NT2/D1 (cell line): ENCODE measurements around the gene NBPF6.

ENCODE experiments used
- DNase-seq: peaks from one replicate; pipeline ENCODE4 v3.0.0-alpha.2; 2011; ENCODE audit warnings: low read depth, low spot score
- H3K27me3 ChIP-seq: 2 replicates; pipeline ENCODE4 v1.6.0; 2011; ENCODE audit warnings: mild to moderate bottlenecking; ENCODE audit not compliant: insufficient read length, insufficient read depth
- H3K36me3 ChIP-seq: 2 replicates; pipeline ENCODE4 v1.6.1; 2011; ENCODE audit warnings: mild to moderate bottlenecking, low read length, mixed read lengths; ENCODE audit not compliant: insufficient read depth, insufficient read length
- H3K4me1 ChIP-seq: 2 replicates; pipeline ENCODE4 v1.5.1; 2011; ENCODE audit not compliant: insufficient read depth, insufficient read length
- H3K4me3 ChIP-seq: 2 replicates; pipeline ENCODE4 v1.5.1; 2011; ENCODE audit warnings: low read depth; ENCODE audit not compliant: insufficient read length
- H3K9ac ChIP-seq: 2 replicates; pipeline ENCODE4 v1.6.0; 2011; ENCODE audit warnings: low read depth; ENCODE audit not compliant: insufficient read length
- H3K9me3 ChIP-seq: 2 replicates; pipeline ENCODE4 v1.5.1; 2011; ENCODE audit warnings: mild to moderate bottlenecking, low read length; ENCODE audit not compliant: insufficient read depth
- SUZ12 ChIP-seq: IDR thresholded peaks from 2 replicates; pipeline ENCODE4 v1.6.1; 2011; ENCODE audit not compliant: insufficient read length, insufficient read depth; ENCODE audit errors: extremely low read depth
- YY1 ChIP-seq: IDR thresholded peaks from 2 replicates; pipeline ENCODE4 v1.6.1; 2011; ENCODE audit not compliant: insufficient read length, insufficient read depth
- ZNF274 ChIP-seq: IDR thresholded peaks from 2 replicates; pipeline ENCODE4 v1.6.1; 2011; ENCODE audit warnings: mild to moderate bottlenecking, low read depth, low read length

The NBPF6 gene

GRCh38 chr1:108502138-108502537 lies 52.0 kb downstream of the NBPF6 start:
- no peak for TF ChIP-seq ZNF274
- no peak for TF ChIP-seq YY1
- TF ChIP-seq SUZ12: no peak
- H3K4me3 ChIP-seq: no peak overlapping the region
- no peaks in the 10 kb centered on the region for H3K4me1 ChIP-seq
- no peaks in the 10 kb centered on the region for H3K36me3 ChIP-seq
- no peak overlapping the region for H3K9ac ChIP-seq
- no peaks in the 10 kb centered on the region for H3K27me3 ChIP-seq
- DNase-seq: no peak
- H3K9me3 ChIP-seq: peaks cover 6% of the 10 kb centered on the region; the same call in 1 of the 2 replicates

DNA sequence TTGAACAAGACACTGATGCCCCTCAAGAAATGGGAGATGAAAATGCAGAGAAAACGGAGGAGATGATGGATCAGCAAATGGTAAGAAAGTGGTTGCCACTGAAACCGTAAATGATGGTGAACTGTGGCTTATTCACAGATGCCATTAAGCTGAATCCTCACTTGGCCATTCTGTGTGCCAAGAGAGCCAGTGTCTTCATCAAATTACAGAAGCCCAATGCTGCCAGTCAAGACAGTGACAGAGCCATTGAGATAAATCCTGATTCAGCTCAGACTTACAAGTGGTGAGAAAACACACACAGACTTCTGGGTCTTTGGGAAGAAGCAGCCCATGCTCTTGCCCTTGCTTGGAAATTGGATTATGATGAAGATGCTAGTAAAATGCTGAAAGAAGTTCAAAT lies 52.5 kb downstream of the NBPF6 start:
- no peak for TF ChIP-seq SUZ12
- H3K36me3 ChIP-seq: no peaks in the 10 kb centered on the region
- H3K4me3 ChIP-seq: no peak overlapping the region
- H3K9me3 ChIP-seq: peaks cover 6% of the 10 kb centered on the region; the same call in 1 of the 2 replicates
- H3K9ac ChIP-seq: no peak overlapping the region
- no peaks in the 10 kb centered on the region for H3K27me3 ChIP-seq
- no peaks in the 10 kb centered on the region for H3K4me1 ChIP-seq
- DNase-seq: no peak

- no peak overlapping the region for H3K9ac ChIP-seq
- H3K36me3 ChIP-seq: no peaks in the 10 kb centered on the region
- DNase-seq: peak; percentile 46
- no peaks in the 10 kb centered on the region for H3K27me3 ChIP-seq
- peaks cover 6% of the 10 kb centered on the region; the same call in 1 of the 2 replicates for H3K9me3 ChIP-seq
- H3K4me3 ChIP-seq: no peak overlapping the region
- no peak for TF ChIP-seq YY1
- no peak for TF ChIP-seq SUZ12
- TF ChIP-seq ZNF274: no peak
- no peaks in the 10 kb centered on the region for H3K4me1 ChIP-seq
Observed at GRCh38 chr1:108503062-108503733, 53.1 kb downstream of the NBPF6 start.

GRCh38 chr1:108504447-108504846 lies 54.3 kb downstream of the NBPF6 start:
- DNase-seq: no peak
- no peaks in the 10 kb centered on the region for H3K36me3 ChIP-seq
- H3K4me1 ChIP-seq: no peaks in the 10 kb centered on the region
- no peak overlapping the region for H3K4me3 ChIP-seq
- TF ChIP-seq SUZ12: no peak
- no peak for TF ChIP-seq YY1
- TF ChIP-seq ZNF274: no peak
- H3K27me3 ChIP-seq: no peaks in the 10 kb centered on the region
- no peak overlapping the region for H3K9ac ChIP-seq
- H3K9me3 ChIP-seq: peaks cover 13% of the 10 kb centered on the region; the same call in 1 of the 2 replicates

DNA sequence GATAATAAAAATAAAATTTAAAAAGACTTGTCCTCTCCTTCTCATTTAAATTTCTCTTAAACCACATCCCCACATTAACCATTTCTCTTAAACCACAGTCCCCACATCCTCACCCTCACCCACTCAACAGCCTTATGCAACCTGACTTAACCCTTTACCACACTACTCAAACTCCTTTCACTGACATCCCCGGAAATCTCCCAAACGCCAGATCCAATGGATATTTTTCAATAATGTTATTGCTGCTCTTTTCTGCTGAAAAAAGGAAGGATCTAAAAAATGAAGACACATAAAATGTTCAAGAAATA lies 55.6 kb downstream of the NBPF6 start:
- Histone ChIP-seq H3K9me3 (peaks cover 25% of the 10 kb centered on the region; the same call in 1 of the 2 replicates), H3K27me3 (no peaks in the 10 kb centered on the region), H3K36me3 (no peaks in the 10 kb centered on the region), H3K4me1 (no peaks in the 10 kb centered on the region), H3K9ac (no peak overlapping the region), H3K4me3 (no peak overlapping the region)
- TF ChIP-seq SUZ12 (no peak), ZNF274 (no peak), YY1 (no peak)
- no peak for DNase-seq

DNA sequence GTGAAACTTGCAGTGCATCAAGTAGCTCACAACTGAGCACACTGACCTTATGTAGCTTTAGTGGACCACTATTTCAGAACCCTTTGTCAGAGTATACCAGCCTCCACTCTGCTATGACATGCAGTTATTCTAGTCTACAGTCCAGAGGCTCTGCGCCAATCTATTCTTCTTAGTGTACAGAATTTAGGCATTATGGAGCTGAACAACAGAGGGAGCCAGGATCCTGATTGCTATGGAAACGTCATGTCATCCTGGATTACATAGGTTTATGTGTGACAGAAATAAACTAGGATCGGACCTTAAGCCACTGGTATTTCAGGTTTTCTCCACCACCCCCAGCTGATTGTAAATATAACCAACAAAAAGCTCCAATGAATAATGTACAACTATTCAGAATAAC lies 61.6 kb downstream of the NBPF6 start:
- TF ChIP-seq SUZ12: no peak
- no peak for TF ChIP-seq ZNF274
- TF ChIP-seq YY1: no peak
- Histone ChIP-seq H3K36me3 (no peaks in the 10 kb centered on the region), H3K4me3 (no peak overlapping the region), H3K9ac (no peak overlapping the region), H3K4me1 (no peaks in the 10 kb centered on the region), H3K9me3 (peaks cover 19% of the 10 kb centered on the region; the same call in 1 of the 2 replicates), H3K27me3 (no peaks in the 10 kb centered on the region)
- DNase-seq: no peak

DNA sequence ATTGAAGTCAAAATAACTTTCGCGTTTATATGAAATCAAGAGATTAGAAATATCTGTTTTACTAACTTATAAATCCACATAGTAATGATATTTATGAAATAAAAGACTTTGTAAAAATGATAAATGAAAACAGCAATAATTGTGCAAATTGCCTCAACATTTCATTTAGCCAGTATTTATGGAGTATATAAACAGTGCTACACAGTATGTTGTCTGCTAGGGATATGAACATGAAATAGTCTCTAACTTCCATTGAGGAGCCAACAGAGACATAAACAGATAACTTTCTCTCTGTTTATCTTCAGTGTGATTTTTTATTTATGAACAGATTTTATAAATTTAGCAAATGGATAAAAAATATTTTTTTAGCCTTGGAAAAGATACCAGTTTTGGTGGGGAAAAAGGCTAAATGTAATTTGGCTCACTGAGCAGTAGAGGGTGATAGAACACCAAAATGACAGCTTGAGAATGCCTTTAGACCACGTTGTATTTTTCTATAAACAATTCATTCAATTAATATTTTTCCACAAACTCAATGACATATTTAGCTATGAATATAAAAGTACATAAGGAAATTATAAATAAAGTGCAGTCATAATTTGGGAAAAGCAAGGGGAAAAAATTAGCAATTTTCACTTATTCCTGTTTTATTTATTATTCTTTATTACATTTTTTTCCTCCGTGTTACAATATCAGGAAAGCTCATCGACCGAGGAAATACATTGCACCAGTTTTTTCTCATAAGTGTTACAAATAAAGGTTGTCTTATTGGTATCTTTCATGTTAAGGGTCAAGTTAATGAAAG lies 62.3 kb downstream of the NBPF6 start:
- H3K9ac ChIP-seq: no peak overlapping the region
- peak; percentile 25 for DNase-seq
- no peaks in the 10 kb centered on the region for H3K27me3 ChIP-seq
- H3K9me3 ChIP-seq: peaks cover 19% of the 10 kb centered on the region; the same call in 1 of the 2 replicates
- no peaks in the 10 kb centered on the region for H3K4me1 ChIP-seq
- H3K4me3 ChIP-seq: no peak overlapping the region
- no peak for TF ChIP-seq SUZ12
- no peak for TF ChIP-seq YY1
- TF ChIP-seq ZNF274: no peak
- H3K36me3 ChIP-seq: no peaks in the 10 kb centered on the region
